ENCODE measurements around the gene TRPM3.

TRPM3 gene

DNA sequence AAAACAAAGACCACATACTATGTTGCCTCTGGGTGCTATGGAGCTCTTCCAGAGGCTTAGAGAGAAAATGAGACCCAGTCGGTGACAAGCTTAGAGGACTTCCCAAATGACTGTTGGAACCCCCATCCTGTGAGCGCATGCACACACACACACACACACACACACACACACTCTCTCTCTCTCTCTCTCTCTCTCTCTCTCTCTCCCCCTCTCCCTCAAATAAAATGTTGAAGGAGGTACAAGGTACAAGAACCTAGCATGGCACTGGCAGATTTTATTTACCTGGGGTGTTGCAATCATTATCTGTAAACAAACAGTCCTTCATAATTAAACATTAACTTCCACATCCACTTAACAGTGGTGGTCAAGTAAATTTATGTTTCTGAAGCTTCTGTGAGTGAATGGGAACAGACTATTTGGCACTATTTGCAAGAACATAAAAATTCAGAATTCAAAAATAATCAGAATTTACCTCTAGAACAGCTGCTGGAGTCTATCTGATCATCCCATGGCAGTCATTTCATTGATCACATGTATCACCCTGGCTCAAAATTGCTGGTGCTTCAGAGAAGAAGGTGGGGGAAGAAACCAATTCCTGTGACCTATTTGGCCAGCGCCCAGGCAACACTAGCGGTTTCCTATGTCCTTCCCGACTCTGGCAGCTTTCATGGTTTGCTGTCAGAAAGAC, 24.9 kb downstream of the TRPM3 start:
- DNase-seq, result no peak

DNA sequence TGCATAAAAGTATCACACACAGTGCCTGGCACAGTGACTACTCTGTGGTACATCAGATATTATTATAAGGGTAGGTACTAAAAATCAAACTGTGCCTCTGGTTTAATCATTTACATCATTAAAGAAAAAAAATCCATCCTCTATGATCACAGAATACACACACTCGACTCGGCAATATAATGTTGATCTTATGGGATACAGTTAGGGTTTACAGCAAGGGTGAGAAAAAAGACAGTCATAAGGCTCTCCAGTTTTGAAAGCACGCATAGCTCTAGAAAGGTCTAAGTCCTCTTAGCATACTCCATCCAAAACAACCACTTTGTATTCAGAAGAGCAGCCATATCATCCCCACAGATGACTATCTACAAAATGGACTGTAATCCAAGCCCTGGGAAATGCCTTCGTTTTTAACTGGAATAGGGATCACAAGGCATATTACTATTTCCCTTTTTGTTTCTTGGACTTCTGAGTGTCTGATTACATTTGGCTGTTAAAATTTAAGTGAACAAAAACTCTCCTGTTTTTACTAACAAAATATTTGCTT, 26.6 kb downstream of the TRPM3 start:
- no peak for DNase-seq

DNA sequence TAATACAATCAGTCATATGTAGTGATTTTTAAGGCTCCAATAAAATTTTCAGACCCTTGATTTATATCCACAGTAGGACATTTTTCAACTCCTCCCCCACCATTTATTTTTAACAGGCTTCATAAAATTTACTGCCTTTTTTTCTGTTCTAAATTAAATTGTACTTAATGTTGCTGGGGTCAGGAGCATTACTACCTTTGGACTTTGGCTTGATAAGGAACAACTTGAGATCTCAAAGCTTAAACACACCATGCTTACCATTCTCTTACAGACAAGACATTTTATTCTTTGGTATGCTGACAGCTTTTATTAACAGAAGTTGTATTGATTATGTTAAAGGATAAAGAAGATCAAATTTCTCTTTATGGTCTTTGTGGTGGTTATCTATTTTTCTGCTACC, 30.5 kb downstream of the TRPM3 start:
- no peak for DNase-seq

DNA sequence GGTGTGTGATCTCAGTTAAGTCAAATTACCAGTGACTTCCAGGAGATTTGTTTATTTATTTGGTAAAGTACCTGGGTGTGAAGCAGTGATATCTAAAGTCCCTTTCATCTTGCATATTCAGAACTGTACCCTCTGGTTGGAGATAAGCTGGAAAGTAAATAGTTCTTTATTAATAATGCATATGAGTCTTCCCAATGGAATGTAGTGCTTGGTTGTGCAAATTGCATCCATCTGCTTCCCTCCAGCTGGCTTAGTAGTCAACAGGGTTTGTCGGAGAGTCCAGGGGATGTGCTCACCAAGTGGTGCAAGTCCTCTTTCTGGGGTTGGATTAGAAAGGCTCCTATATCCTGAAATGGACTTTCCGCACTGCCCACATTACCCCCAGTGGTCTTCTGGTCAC, 42.0 kb downstream of the TRPM3 start:
- DNase-seq, result no peak

DNA sequence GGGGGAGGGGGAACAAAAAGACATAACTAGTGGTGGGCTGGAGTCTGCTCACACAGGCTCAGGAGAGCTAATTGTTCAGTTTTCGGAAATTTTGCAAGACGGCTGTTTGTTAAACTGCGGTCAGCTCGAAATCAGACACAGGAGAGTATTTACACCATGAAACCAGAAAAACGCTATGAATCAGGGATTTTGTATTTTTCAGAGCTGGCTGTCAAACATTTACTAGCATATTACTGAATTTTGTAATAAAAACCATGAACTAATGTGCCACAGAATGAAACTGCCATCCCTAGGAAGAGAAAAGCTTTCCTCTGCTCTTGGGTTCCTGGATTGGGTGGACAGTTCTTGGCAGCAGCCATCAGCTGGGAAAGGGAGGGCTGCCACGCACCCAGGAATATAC, 45.3 kb downstream of the TRPM3 start:
- DNase-seq, result no peak

DNA sequence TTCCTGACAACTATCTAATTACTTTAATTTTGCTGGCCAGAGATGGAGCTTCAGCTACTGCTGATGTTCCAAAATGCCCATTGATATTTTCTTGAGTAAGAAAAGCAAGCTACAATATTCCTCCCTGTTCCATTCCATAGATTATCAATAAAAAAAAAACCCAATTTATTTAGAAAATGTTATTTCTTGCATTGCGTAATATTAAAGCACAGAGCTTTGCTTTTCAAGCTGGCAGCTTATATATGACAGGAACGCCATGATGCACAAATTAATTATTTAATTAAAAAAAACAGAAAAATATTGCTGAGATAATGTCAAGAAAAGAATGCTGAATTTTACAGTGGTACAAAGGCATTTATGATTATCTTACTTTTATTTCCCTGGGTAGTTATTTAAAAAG, 47.9 kb downstream of the TRPM3 start:
- DNase-seq, result no peak

DNA sequence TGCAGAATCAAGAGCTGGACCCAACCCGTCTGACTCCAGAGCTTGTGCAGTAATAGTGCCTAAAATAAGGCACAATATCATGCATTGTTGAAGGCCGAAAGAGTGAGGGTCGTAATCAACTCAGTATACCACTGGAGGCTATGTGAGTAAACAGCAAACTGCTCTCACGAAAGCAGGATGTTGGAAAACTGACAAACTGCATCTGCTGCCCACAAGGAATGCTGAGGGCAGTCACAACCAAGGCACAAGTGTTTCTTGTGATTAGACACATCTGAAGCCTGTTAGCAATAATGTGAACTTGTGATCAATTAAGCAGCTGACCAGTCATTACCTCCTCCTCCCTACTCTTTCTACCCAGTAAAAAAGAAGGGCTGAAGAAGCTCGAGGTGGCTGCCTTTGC, 48.8 kb downstream of the TRPM3 start:
- DNase-seq, result no peak

DNA sequence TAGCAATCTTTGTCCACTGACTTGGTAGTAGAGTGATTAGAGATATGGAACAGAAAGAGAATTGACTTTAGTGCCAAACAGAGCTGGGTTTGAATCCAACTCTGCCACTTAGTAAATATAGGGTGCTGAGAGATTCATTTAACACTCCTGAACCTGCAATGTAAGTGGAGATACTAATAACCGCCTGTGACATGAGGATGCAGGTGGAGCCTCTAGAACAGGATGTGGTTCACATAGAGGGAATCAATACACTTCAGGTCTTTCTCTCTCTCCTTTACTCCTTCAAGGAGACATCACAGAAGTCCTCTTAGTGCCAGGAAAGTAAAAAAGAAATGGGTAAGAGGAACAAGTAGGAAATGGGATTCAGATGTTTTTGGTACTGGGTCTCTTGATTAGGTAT, 49.8 kb downstream of the TRPM3 start:
- DNase-seq, result no peak

DNA sequence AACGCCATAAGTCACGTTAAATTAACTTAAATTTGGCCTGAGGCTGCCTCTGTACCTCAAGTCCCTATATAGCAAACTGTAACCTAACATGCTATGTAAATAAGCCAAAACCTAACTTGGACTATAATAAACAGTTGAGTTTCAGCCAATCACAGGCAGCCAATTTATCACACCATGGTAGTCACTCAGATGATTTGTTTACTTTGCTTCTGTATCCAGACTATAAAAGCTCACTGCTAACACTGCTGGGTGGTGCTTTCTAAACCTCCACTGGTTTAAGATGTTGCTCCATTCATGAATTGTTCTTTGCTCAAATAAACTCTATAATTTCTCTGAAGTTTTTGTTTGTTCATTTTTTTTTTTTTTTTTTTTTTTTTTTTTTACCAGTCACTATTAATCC, 62.8 kb downstream of the TRPM3 start:
- no peak for DNase-seq

DNA sequence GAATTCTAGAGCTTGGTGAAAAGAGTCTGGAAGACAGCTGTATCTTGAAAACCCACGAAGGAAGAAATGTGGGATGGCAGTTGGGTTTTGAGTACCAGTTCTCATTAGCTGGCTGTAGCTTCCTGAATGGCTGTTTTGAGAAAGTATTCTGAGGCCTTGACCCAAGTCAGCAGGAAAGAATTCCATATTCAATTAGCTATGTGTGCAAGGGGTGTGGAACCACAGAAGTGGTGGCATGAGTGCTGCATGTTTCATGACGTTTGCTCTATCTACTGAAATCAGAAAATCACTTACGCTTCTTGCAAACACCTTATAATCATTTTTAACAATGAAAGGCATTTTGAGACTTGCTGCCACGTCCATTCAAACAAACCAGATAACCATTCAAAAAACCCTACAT, 69.1 kb downstream of the TRPM3 start:
- DNase-seq, result no peak

DNA sequence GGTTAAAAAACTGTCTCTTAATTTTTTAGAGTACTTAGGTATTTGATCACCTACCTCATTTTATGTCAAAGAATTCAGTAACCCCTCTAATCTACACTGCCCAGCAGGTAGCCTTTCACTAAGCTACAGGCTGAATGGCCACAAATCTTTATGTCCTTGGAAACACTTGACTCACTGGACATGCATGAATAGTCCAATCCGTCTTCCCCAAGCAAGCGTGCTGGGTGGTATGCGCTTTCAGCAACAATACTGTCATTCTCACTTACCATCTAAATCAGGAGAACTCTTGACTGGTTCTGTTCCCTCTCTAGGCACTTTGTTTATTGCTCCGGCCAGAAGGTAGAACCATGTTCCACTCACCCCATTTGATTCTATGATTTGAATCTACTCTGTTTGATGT, 73.1 kb downstream of the TRPM3 start:
- no peak for DNase-seq

DNA sequence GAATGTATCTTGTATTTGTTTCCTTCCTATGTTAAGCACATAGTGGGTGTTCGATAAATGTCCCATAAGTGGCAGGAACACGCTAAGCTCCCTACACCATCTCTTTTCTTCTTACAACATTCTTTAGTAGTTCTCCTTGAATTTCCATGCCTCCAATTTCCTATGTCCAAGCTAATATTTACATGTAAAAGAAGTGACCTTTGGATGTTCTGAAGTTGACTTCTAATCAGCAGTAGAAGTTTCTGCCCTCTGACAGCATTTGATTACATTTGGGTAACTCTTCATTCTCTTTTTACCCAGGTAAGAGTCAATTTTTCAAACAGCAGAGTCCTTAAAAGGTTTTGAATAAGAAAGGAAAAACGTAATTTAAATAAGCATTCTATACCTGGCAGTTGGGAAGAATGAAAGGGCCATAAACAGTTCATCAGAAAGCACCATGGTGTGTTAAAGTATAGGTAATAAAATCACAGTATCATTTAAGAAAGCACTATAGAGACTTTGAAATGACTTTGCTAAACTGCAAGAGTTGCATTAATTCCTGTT, 78.9 kb downstream of the TRPM3 start:
- DNase-seq, result no peak

DNA sequence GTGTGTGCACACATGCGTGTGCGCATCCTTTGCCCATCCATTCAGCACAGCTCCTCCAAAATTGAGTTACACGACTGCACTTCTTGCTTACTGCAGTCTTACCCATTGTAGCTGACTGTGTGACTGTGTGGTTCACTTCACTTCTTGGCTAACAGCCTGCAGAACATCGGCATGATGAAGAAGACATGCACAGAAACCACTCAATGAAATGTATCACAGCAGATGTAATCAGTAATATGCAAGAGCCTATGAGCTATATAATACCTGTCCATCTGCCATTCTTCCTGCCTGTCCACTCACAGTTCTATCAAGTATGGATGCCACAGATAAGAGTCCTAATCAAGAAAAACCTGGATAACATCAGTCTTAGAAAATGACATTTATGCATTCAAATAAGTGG, 83.9 kb downstream of the TRPM3 start:
- DNase-seq, result no peak

DNA sequence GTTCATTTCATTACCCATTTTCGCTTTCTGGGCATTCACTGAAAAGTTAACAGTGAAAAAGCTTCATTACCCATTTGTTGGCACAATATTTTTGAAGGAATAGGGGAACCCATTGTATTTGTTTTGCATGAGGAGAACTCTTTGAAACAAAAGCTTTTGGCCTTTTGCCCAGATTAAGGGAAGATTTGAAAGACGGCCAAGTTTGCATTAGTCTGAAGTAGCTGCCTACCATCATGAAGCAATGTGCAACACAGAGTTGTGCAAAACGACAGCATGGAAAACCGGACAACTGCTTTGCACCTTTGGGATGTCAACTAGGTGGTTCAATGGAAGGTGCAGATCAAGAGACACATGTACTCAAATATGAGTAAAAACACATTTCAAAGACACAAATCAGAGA, 84.9 kb downstream of the TRPM3 start:
- DNase-seq, result no peak

DNA sequence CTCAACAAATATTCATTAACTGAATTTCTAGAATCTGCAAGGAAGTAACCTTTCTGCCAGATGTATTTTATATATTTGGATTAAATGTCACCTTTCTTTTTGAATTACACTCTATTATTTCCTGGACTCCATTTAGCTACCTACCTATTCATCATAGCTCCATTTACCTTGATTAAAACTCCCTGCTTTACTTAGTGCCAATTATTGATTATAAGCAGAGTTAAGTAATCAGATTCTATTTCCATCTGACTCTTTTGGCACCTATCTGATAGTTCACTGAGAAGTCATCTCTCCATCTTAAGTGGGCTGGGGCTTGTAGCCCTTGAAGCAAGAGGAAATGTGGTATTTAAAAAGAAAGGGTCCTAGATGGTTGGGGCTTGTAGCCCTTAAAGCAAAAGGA, 88.6 kb downstream of the TRPM3 start:
- no peak for DNase-seq

DNA sequence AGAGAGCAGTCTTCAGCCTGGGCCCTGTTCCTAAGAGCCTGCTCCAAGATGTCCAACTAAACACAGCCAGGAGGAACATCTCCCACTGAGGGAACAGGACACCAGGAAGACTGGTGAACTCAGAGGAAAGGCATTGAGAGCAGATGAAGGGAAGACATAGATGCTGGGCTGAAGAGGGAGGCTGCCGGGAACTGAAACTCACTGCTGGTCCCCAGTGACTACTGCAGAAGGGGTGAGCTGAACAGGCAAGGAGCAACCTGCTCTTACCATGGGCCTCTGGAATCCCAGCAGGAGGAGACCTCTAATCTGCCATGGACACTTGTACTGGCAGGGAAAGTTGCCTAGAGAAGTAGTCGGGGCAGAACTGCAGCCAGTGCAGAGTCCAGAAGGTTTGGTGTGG, 95.7 kb downstream of the TRPM3 start:
- DNase-seq, result no peak

DNA sequence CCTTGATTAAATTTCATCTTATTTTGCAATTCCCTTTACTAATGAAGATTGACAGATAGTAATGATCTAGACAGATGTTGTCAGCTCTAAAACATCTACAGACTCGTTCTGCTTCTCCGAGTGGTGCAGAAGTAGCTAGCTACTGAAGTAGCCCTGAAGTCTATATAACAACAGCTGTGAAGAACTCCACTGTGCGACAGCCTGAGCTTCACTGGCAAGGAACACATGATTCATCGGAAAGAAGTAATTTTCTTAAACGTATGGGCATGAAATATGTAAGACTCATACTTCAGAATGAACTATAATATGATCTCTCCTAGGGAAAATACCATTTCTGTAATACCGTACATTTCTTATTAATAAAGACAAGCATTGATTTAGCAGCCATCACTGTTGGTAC, 96.2 kb downstream of the TRPM3 start:
- DNase-seq, result no peak

DNA sequence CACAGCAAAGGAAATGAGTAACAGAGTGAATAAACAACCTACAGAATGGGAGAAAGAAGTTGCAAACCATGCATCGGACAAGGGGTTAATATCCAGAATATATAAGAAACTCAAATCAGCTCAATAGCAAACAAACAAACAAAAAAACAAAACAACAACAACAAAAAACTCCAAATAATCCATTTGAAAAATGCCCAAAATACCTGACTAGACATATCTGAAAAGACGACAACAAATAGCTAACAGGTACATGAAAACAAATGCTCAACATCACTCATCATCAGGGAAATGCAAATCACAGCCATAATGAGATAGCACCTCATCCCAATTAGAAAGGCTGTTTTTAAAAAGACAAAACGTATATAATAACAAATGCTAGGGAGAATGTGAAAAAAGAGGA, 111.2 kb downstream of the TRPM3 start:
- no peak for DNase-seq

DNA sequence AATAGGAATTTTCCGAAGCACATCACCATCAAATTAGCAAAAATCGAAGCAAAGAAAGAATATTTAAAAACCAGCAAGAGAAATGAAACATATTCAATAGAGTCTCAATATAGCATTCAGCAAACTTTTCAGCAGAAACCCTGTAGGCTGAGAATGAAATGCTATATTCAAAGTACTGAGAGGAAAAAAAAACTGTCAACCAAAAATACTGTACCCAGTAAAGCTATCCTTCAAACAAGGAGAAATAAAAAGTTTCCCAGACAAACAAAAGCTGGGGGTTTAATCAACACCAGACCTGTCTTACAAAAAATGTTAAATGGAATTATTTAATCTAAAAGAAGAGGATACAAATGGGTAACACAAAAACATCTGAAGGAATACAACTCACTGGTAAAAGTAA, 116.0 kb downstream of the TRPM3 start:
- no peak for DNase-seq

DNA sequence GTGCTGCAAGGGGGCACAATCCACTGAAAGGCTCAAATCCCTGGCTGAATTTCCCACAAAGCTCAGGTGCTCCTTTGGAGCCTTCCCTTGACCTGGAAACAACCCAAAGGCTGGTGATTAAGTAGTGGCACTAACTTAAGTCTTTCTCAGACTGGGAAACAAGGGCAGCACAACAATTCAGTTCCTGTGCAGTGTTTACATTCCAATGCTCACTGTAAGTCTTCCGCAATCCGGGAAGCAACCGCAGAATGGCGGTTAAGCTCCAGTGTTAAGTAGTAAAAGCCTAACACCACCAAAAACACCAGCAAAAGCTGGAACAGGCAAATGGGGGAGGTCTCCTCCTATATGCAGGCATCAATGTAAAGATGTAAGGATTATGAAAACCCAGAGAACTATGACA, 117.2 kb downstream of the TRPM3 start:
- no peak for DNase-seq

DNA sequence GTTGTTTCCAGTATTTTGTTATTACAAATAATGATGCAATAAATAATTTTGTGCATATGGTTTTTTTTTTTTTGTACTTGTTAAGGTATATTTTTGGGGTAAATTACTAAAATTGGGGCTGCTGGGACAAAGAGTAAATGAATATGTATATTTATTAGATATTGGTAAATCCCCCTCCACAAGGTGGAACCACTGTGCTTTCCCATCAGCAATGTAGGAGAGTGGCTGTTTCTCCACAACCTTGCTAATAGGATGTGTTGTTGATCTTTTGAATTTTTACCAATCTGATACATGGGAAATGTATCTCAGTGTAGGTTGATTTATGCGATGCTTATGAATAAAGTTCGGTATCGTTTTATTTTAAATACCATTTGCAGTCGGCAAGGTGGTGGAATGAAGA, 118.1 kb downstream of the TRPM3 start:
- no peak for DNase-seq

DNA sequence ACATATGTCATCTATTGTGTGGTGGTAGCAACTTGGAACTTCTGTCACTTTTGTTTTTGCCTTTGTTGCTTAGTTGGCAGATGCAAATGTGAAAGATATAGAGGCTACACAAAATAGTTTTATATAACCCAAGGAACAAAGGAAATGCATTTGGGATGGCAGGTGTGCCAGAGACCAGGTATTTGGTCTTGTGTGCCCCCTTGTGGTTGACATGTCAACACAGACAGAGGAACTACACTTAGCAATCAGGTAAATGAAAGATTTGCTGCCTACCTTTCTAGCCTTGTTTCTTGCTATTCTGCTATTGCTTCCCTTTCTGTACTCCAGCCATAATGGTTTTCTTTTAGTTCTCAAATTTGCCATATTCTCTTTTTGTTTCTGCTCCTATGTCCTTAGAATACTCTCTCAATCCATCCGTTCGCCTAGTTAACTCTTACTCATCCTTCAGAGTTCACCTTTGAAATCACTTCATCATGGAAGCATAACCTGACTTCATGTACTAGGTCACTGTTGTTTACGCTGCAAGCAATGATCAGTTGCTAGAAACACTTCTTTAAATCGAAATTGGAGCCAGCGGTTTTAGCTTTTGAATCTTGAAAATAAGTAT, 119.5 kb downstream of the TRPM3 start:
- DNase-seq, result peak; percentile 25

DNA sequence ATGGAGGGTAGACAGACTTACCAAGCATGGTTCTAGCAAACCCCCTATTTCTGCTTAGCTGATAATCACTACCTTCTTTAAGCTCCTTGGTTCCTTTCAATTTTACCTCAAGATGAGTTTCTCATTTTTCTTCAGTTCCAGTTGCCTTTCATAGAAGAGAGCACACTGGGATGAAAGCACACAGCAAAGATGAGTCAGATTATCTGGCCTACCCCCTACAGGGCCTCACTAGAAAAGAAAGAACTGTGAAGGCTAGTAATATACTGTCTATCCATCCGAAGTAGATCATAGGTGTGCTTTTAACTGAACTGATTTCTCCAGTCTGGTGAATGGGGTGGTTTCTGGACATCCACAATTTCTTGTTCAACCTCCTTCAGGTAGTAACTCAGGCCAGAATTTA, 122.5 kb downstream of the TRPM3 start:
- no peak for DNase-seq

DNA sequence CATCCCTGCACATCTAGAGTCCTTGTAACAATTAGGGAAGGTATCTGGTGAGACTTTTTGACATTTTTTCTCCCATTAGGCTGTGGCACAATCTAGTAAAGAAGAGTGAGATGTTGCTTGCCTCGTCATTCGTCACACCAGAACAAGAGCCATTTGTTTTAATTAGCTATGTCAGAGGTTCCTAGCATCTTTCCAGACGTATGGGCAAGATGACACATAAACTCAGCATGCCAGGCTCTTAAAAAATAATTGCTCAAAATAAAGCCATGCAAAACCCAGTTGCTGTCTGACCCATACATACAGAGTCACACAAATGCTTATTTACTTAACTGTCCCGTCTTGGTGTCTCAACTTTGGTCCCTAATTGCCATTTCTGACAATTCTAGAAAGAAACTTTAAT, 125.9 kb downstream of the TRPM3 start:
- DNase-seq, result no peak

DNA sequence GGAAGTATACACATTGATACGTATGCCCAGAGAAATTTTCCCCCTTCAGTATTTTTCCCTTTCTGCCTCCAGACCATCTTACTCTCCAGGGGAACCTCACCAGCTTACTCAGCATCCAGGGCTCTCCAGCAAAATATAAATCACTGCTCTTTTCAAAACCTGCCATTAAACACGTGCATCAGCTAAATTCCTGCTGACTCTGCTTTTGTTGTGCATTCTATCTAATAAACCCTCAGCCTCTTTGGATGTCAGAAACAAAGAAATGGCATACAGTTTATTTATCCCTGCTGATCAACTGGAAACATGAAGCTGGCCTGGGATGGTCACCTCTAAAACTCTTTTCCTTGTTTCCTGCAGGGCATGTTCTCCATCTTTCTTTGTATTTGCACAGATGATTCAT, 126.8 kb downstream of the TRPM3 start:
- DNase-seq, result no peak

Measured in NCI-H1048 (cell line).